CD14-positive monocyte (primary cell): ENCODE measurements around the gene TNN. TPM values are rescaled to one million over a fixed set of nuclear protein-coding genes. Genes with fewer than 3 reads are reported as not detected.

Experiments used
- DNase-seq, 3 donors: peaks; one replicate each; pipeline ENCODE4 v3.0.0-alpha.2; 2011 to 2022
- H2AFZ ChIP-seq: 2 replicates; pipeline ENCODE4 v1.6.0; 2012; ENCODE audit warnings: mild to moderate bottlenecking, low read depth, low read length, inconsistent platforms; ENCODE audit not compliant: insufficient read depth, poor library complexity, severe bottlenecking
- H3K27ac ChIP-seq, 2 donors: 1 replicate in 1 of 2; 2 replicates in 1 of 2; pipeline ENCODE4 v1.5.1; 2012 to 2013; ENCODE audit warnings: low read length in 2 of 2, control low read depth in 1 of 2, inconsistent platforms in 1 of 2, low read depth in 1 of 2, mild to moderate bottlenecking in 1 of 2
- H3K27me3 ChIP-seq, 2 donors: one replicate each; pipeline versions ENCODE4 v1.6.0 to v1.6.1; 2011 to 2013; ENCODE audit warnings: low read length in 2 of 2; ENCODE audit not compliant: control insufficient read depth in 2 of 2, insufficient read depth in 2 of 2
- H3K36me3 ChIP-seq, 2 donors: replicated peaks in 1 of 2; 1 replicate in 1 of 2; 2 replicates in 1 of 2; pipeline versions ENCODE4 v1.5.1 to v1.6.1; 2012 to 2013; ENCODE audit warnings: low read length in 2 of 2, control low read depth in 1 of 2, inconsistent platforms in 1 of 2, mild to moderate bottlenecking in 1 of 2; ENCODE audit not compliant: insufficient read depth in 2 of 2, control insufficient read depth in 1 of 2
- H3K4me1 ChIP-seq, 2 donors: 1 replicate in 1 of 2; 2 replicates in 1 of 2; pipeline versions ENCODE4 v1.5.1 to v1.6.1; 2012 to 2013; ENCODE audit warnings: low read length in 2 of 2, control low read depth in 1 of 2, inconsistent platforms in 1 of 2, mild to moderate bottlenecking in 1 of 2, moderate library complexity in 1 of 2; ENCODE audit not compliant: insufficient read depth in 2 of 2, control insufficient read depth in 1 of 2
- H3K4me2 ChIP-seq: replicated peaks from 2 replicates; pipeline ENCODE3; 2012; ENCODE audit warnings: low read length, moderate library complexity, mild to moderate bottlenecking; ENCODE audit not compliant: poor library complexity, severe bottlenecking; ENCODE audit errors: extremely low read depth
- H3K4me3 ChIP-seq, 3 experiments: fragments of 200-600 bp in 1 of 3; sonication (generic) in 1 of 3; replicated peaks in 1 of 3; 1 replicate in 2 of 3; 2 replicates in 1 of 3; pipeline ENCODE4 v1.5.1; 2011 to 2013; ENCODE audit warnings: low read length in 3 of 3, mild to moderate bottlenecking in 3 of 3, control low read depth in 2 of 3, low read depth in 2 of 3, inconsistent platforms in 1 of 3, moderate library complexity in 1 of 3
- H3K79me2 ChIP-seq: 2 replicates; pipeline ENCODE4 v1.6.0; 2012; ENCODE audit warnings: mild to moderate bottlenecking, control low read depth, inconsistent platforms, low read length, moderate library complexity; ENCODE audit not compliant: insufficient read depth
- H3K9ac ChIP-seq: 2 replicates; pipeline ENCODE4 v1.6.0; 2017; ENCODE audit warnings: low read length, mild to moderate bottlenecking; ENCODE audit not compliant: insufficient read depth, poor library complexity, severe bottlenecking
- H3K9me3 ChIP-seq, 2 donors: replicated peaks in 1 of 2; 1 replicate in 1 of 2; 2 replicates in 1 of 2; pipeline versions ENCODE4 v1.5.1 to v1.6.1; 2012 to 2013; ENCODE audit warnings: low read length in 2 of 2, control low read depth in 1 of 2; ENCODE audit not compliant: control insufficient read depth in 1 of 2, insufficient read depth in 1 of 2
- H4K20me1 ChIP-seq: 2 replicates; pipeline ENCODE4 v1.6.0; 2012; ENCODE audit warnings: mild to moderate bottlenecking, low read length, control low read depth, moderate library complexity; ENCODE audit not compliant: insufficient read depth
- H3K27ac Mint-ChIP-seq, 7 donors: one replicate each; pipeline ENCODE4 v1.8.0; 2020; ENCODE audit warnings: mild to moderate bottlenecking in 7 of 7, mixed read lengths in 7 of 7, moderate library complexity in 6 of 7, inconsistent platforms in 2 of 7
- H3K27me3 Mint-ChIP-seq, 3 donors: one replicate each; pipeline ENCODE4 v1.8.0; 2021 to 2022; ENCODE audit warnings: low read depth in 3 of 3, mild to moderate bottlenecking in 3 of 3, mixed read lengths in 3 of 3, moderate library complexity in 3 of 3, inconsistent platforms in 1 of 3
- H3K36me3 Mint-ChIP-seq, 2 donors: one replicate each; pipeline ENCODE4 v1.8.0; 2020; ENCODE audit warnings: mixed read lengths in 2 of 2, inconsistent platforms in 1 of 2, mild to moderate bottlenecking in 1 of 2
- H3K4me1 Mint-ChIP-seq: one replicate; pipeline ENCODE4 v1.8.0; 2020; ENCODE audit warnings: mild to moderate bottlenecking, mixed read lengths
- H3K4me3 Mint-ChIP-seq, 2 donors: one replicate each; pipeline ENCODE4 v1.8.0; 2020; ENCODE audit warnings: mild to moderate bottlenecking in 2 of 2, mixed read lengths in 2 of 2, moderate library complexity in 1 of 2
- H3K9me3 Mint-ChIP-seq, 7 donors: one replicate each; pipeline ENCODE4 v1.8.0; 2020 to 2022; ENCODE audit warnings: mixed read lengths in 7 of 7, mild to moderate bottlenecking in 6 of 7, moderate library complexity in 6 of 7, inconsistent platforms in 2 of 7
- CTCF ChIP-seq: fragments of 200-600 bp; IDR thresholded peaks from one replicate; pipeline ENCODE4 v1.8.0; 2022; ENCODE audit warnings: antibody characterized with exemption, mild to moderate bottlenecking
- WGBS: methylation state at CpG from one replicate; pipeline ENCODE4 v1.1.5; 2013; ENCODE audit warnings: missing lambda C conversion rate; ENCODE audit not compliant: insufficient coverage; 5-methylcytosine and 5-hydroxymethylcytosine counted together
- intact Hi-C, 2 donors: fragments of 100-400 bp; cut with micrococcal nuclease; formaldehyde crosslinking; loops; one replicate each; pipeline versions ENCODE4 v1.15.0 to v1.15.1; 2023
- polyA plus RNA-seq, 3 donors: library from polyadenylated mRNA; depleted of rRNA in 1 of 3; unstranded in 2 of 3; stranded (reverse) in 1 of 3; fragments of 300-500 nt in 2 of 3; fragments of >200 nt in 1 of 3; fragmentation: Illumina TruSeq in 2 of 3; gene quantifications; 1 replicate in 2 of 3; 2 replicates in 1 of 3; pipeline ENCODE4 v1.2.3, GENCODE V29; 2012 to 2021

TNN gene
- polyA plus RNA-seq, 3 donors: not detected

DNA sequence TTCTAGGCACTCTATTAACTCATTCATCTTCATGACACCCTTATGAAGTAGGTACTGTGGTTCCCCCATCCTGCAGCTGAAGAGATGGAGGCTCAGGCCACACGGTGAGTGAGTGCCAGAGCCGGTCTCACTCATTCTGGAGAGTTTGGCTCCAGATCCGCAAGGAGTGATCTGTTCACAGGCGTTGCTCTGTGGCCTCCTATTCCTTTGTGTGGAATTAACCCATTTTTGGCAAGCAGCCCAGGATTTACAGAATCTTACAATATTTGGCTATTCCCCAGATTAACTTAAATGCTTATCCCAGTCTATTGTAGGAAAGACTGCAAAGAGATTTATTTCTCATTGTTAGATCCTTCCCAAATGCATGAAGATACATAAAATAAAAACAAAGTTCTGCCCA is 95.3 kb downstream of the TNN start:
- Histone ChIP-seq H3K9ac (no peak overlapping the region), H3K4me1 (no peaks in the 10 kb centered on the region), H4K20me1 (peaks cover 22% of the 10 kb centered on the region), H3K27ac (no peak overlapping the region), H3K36me3 (peaks cover 86 to 99% of the 10 kb centered on the region in 2 donors), H3K4me3 (no peak overlapping the region), H3K4me2 (no peak overlapping the region), H2AFZ (no peak overlapping the region), H3K27me3 (no peaks in the 10 kb centered on the region), H3K79me2 (peaks cover 3% of the 10 kb centered on the region), H3K9me3 (no peaks in the 10 kb centered on the region)
- H3K36me3 Mint-ChIP-seq: peaks cover 91 to 92% of the 10 kb centered on the region in 2 donors
- WGBS: 100% methylated on average over 4 of the region's 4 CpGs
- H3K4me3 Mint-ChIP-seq: no peak overlapping the region
- H3K27me3 Mint-ChIP-seq: no peaks in the 10 kb centered on the region
- intact Hi-C loops: no loop called here
- no peak overlapping the region for H3K27ac Mint-ChIP-seq
- TF ChIP-seq CTCF: no peak
- no peaks in the 10 kb centered on the region for H3K4me1 Mint-ChIP-seq
- no peak for DNase-seq
- H3K9me3 Mint-ChIP-seq: no peaks in the 10 kb centered on the region

GRCh38 chr1:175163702-175164101 is 96.1 kb downstream of the TNN start:
- no peaks in the 10 kb centered on the region for H3K27me3 Mint-ChIP-seq
- Histone ChIP-seq H3K9ac (no peak overlapping the region), H4K20me1 (peaks cover 30% of the 10 kb centered on the region), H3K4me1 (no peaks in the 10 kb centered on the region), H3K4me3 (no peak overlapping the region), H3K27ac (no peak overlapping the region), H3K79me2 (peaks cover 5% of the 10 kb centered on the region), H3K4me2 (no peak overlapping the region), H3K36me3 (peaks cover 86 to 100% of the 10 kb centered on the region in 2 donors), H3K27me3 (no peaks in the 10 kb centered on the region), H3K9me3 (no peaks in the 10 kb centered on the region), H2AFZ (no peak overlapping the region)
- H3K27ac Mint-ChIP-seq: peak overlapping the region in 2 of 7 donors; percentile 6 to 46
- H3K4me3 Mint-ChIP-seq: no peak overlapping the region
- H3K9me3 Mint-ChIP-seq: no peaks in the 10 kb centered on the region
- no peak for DNase-seq
- WGBS: 70% methylated on average over 3 of the region's 4 CpGs
- intact Hi-C loops: no loop called here
- peaks cover 4% of the 10 kb centered on the region for H3K4me1 Mint-ChIP-seq
- peaks cover 91 to 92% of the 10 kb centered on the region in 2 donors for H3K36me3 Mint-ChIP-seq
- no peak for TF ChIP-seq CTCF
